GM18508 (cell line): ENCODE measurements around the gene SH3RF1.
A peak's percentile ranks its signal among the peaks of the same experiment; 100 is the strongest.

Source experiments
- ATAC-seq: cut with Tn5 transposase; IDR thresholded peaks from one replicate; pipeline ENCODE4 v1.9.1; 2021; ENCODE audit warnings: moderate number of reproducible peaks; ENCODE audit not compliant: insufficient read depth, unreplicated experiment

SH3RF1 gene

GRCh38 chr4:169253113-169253671, 17.6 kb downstream of the SH3RF1 start:
- ATAC-seq, result peak; percentile 4

- ATAC-seq, result peak; percentile 74
Measured at GRCh38 chr4:169252339-169253112, 18.2 kb downstream of the SH3RF1 start.

GRCh38 chr4:169251291-169252235, 19.2 kb downstream of the SH3RF1 start:
- ATAC-seq, result no peak

- no peak for ATAC-seq
Measured at GRCh38 chr4:169250796-169251195, 20.0 kb downstream of the SH3RF1 start.

- no peak for ATAC-seq
Measured at GRCh38 chr4:169249999-169250398, 20.8 kb downstream of the SH3RF1 start.

GRCh38 chr4:169249214-169249973, 21.4 kb downstream of the SH3RF1 start:
- no peak for ATAC-seq

GRCh38 chr4:169248645-169249044, 22.1 kb downstream of the SH3RF1 start:
- no peak for ATAC-seq

GRCh38 chr4:169246957-169247396, 23.8 kb downstream of the SH3RF1 start:
- no peak for ATAC-seq

- ATAC-seq, result no peak
Measured at GRCh38 chr4:169246279-169246678, 24.5 kb downstream of the SH3RF1 start.

- ATAC-seq, result no peak
Measured at GRCh38 chr4:169245061-169245460, 25.7 kb downstream of the SH3RF1 start.

GRCh38 chr4:169243825-169244609, 26.7 kb downstream of the SH3RF1 start:
- ATAC-seq, result no peak

GRCh38 chr4:169241464-169241863, 29.3 kb downstream of the SH3RF1 start:
- no peak for ATAC-seq

- ATAC-seq, result no peak
Measured at GRCh38 chr4:169239221-169239905, 31.4 kb downstream of the SH3RF1 start.

- no peak for ATAC-seq
Measured at GRCh38 chr4:169238445-169238844, 32.3 kb downstream of the SH3RF1 start.

GRCh38 chr4:169236873-169237626, 33.7 kb downstream of the SH3RF1 start:
- ATAC-seq, result no peak

- no peak for ATAC-seq
Measured at GRCh38 chr4:169236078-169236477, 34.7 kb downstream of the SH3RF1 start.

GRCh38 chr4:169234137-169234855, 36.5 kb downstream of the SH3RF1 start:
- ATAC-seq, result no peak
